HCT116 (cell line): ENCODE measurements around the gene IL17RA. TPM values are rescaled to one million over a fixed set of nuclear protein-coding genes. Genes with fewer than 3 reads are reported as not detected.

Experiments used
- ATAC-seq: fragments of 200-7000 bp; cut with Tn5 transposase; 2 replicates; pipeline ENCODE4 v1.9.1; 2020; ENCODE audit warnings: mild to moderate bottlenecking, moderate library complexity
- BruUV-seq: library from RNA; stranded (reverse); fragments of 400-500 nt; replicated peaks from 2 replicates; lab custom pipeline; 2021; lab: Mats Ljungman, UMichigan
- CTCF ChIA-PET: fragments of 300-600 bp; sonication (Branson Sonifier 250); formaldehyde crosslinking; loops from one replicate; lab custom pipeline; 2021; ENCODE audit warnings: antibody characterized with exemption; lab: Charles Lee
- POLR2A ChIA-PET: fragments of 300-600, 350-600 bp; sonication (Branson Sonifier 250); formaldehyde crosslinking; loops from one replicate; lab custom pipeline; 2021; ENCODE audit warnings: antibody characterized with exemption; lab: Charles Lee
- RAD21 ChIA-PET, 2 experiments: fragments of 300-600 bp; sonication (Branson Sonifier 250); formaldehyde crosslinking; loops; one replicate each; lab custom pipeline; 2023; ENCODE audit warnings: low total read pairs in 2 of 2; ENCODE audit not compliant: uncharacterized antibody in 2 of 2, unreplicated experiment in 2 of 2, low non-redundant PET in 1 of 2; lab: Charles Lee
- DNase-seq: peaks from one replicate; pipeline ENCODE4 v3.0.0-alpha.2; 2010; ENCODE audit warnings: low read depth, low spot score
- H2AFZ ChIP-seq: fragments of 200-600 bp; shearing (Covaris generic), sonication (generic); 2 replicates; pipeline ENCODE4 v1.6.1; 2017; ENCODE audit warnings: low read depth, mixed run types, mixed read lengths, antibody characterized with exemption, low read length; ENCODE audit not compliant: poor library complexity, severe bottlenecking
- H3K27ac ChIP-seq: 2 replicates; pipeline ENCODE4 v1.5.1; 2012; ENCODE audit warnings: low read depth, low read length
- H3K27me3 ChIP-seq: fragments of 200-600 bp; sonication (generic); 2 replicates; pipeline ENCODE4 v1.6.1; 2016; ENCODE audit warnings: mixed run types, low read length, mixed read lengths; ENCODE audit not compliant: insufficient read depth
- H3K36me3 ChIP-seq, 2 experiments: fragments of 200-500 bp in 1 of 2; fragments of 200-600 bp in 1 of 2; sonication (Bioruptor generic) in 1 of 2; sonication (generic) in 1 of 2; 2 replicates each; pipeline versions ENCODE4 v1.5.1 to v1.6.1; 2014 to 2016; ENCODE audit warnings: low read length in 2 of 2, inconsistent platforms in 1 of 2, mixed read lengths in 1 of 2, mixed run types in 1 of 2; ENCODE audit not compliant: insufficient read depth in 2 of 2, control insufficient read depth in 1 of 2
- H3K4me1 ChIP-seq, 2 experiments: fragments of 200-600 bp in 1 of 2; sonication (generic) in 1 of 2; 2 replicates each; pipeline versions ENCODE4 v1.5.1 to v1.6.1; 2012 to 2017; ENCODE audit warnings: low read length in 2 of 2, inconsistent platforms in 1 of 2, mild to moderate bottlenecking in 1 of 2, mixed read lengths in 1 of 2, mixed run types in 1 of 2, moderate library complexity in 1 of 2; ENCODE audit not compliant: insufficient read depth in 2 of 2, control insufficient read depth in 1 of 2
- H3K4me2 ChIP-seq: fragments of 200-600 bp; sonication (generic); 2 replicates; pipeline ENCODE4 v1.6.1; 2017; ENCODE audit warnings: mixed run types, low read length, mixed read lengths
- H3K4me3 ChIP-seq, 2 experiments: fragments of 200-600 bp in 1 of 2; sonication (generic) in 1 of 2; replicated peaks in 1 of 2; 2 replicates each; pipeline ENCODE4 v1.5.1; 2011 to 2016; ENCODE audit warnings: low read length in 2 of 2, control low read depth in 1 of 2, low read depth in 1 of 2, mild to moderate bottlenecking in 1 of 2, mixed read lengths in 1 of 2, mixed run types in 1 of 2
- H3K79me2 ChIP-seq: fragments of 200-600 bp; sonication (generic); 2 replicates; pipeline ENCODE4 v1.6.1; 2017; ENCODE audit warnings: mild to moderate bottlenecking, mixed run types, low read length, moderate library complexity, mixed read lengths; ENCODE audit not compliant: insufficient read depth
- H3K9ac ChIP-seq: fragments of 200-600 bp; sonication (generic); 2 replicates; pipeline ENCODE4 v1.6.1; 2016; ENCODE audit warnings: low read length, mixed read lengths
- H3K9me2 ChIP-seq: fragments of 200-600 bp; sonication (generic), shearing (Covaris generic); 2 replicates; pipeline ENCODE4 v1.6.1; 2017; ENCODE audit warnings: mixed run types, mild to moderate bottlenecking, moderate library complexity; ENCODE audit not compliant: insufficient read depth
- H3K9me3 ChIP-seq, 2 experiments: fragments of 200-500 bp in 1 of 2; fragments of 200-600 bp in 1 of 2; sonication (Bioruptor generic) in 1 of 2; sonication (generic) in 1 of 2; 2 replicates each; pipeline ENCODE4 v1.6.1; 2014 to 2017; ENCODE audit warnings: low read length in 2 of 2, mixed read lengths in 2 of 2, inconsistent platforms in 1 of 2, low read depth in 1 of 2, mild to moderate bottlenecking in 1 of 2, mixed run types in 1 of 2, moderate library complexity in 1 of 2; ENCODE audit not compliant: control insufficient read depth in 1 of 2, insufficient read depth in 1 of 2
- H4K20me1 ChIP-seq: fragments of 200-600 bp; sonication (generic), shearing (Covaris generic); 2 replicates; pipeline ENCODE4 v1.6.1; 2017; ENCODE audit warnings: mixed run types, mild to moderate bottlenecking, moderate library complexity; ENCODE audit not compliant: insufficient read depth
- CBX3 ChIP-seq: IDR thresholded peaks from 2 replicates; pipeline ENCODE4 v1.6.1; 2012; ENCODE audit warnings: low read depth
- EZH2phosphoT487 ChIP-seq: fragments of 200-600 bp; IDR thresholded peaks from 2 replicates; pipeline ENCODE4 v1.6.1; 2018; ENCODE audit warnings: antibody characterized with exemption, borderline replicate concordance
- FOSL1 ChIP-seq: IDR thresholded peaks from 2 replicates; pipeline ENCODE4 v1.6.1; 2012; ENCODE audit warnings: low read depth
- JUND ChIP-seq: IDR thresholded peaks from 2 replicates; pipeline ENCODE4 v1.6.1; 2012
- RAD21 ChIP-seq: IDR thresholded peaks from 2 replicates; pipeline ENCODE4 v1.6.1; 2012; ENCODE audit warnings: low read depth, mild to moderate bottlenecking
- ZFX ChIP-seq: fragments of 450-650 bp; IDR thresholded peaks from 2 replicates; pipeline ENCODE4 v1.6.1; 2017
- intact Hi-C: fragments of 100-400 bp; cut with micrococcal nuclease; formaldehyde crosslinking; loops from 2 replicates; pipeline ENCODE4 v1.10.0; 2022
- total RNA-seq: library from RNA; stranded (reverse); gene quantifications from one replicate; pipeline ENCODE4 v1.2.1, GENCODE V29; 2021; ENCODE audit not compliant: unreplicated experiment
- TF ChIP-seq, protein P1 (sequence below): IDR thresholded peaks from 2 replicates; pipeline ENCODE4 v1.6.1; 2012

IL17RA gene
- total RNA-seq, 1 experiment from 2014 or later: 17.3 TPM

DNA sequence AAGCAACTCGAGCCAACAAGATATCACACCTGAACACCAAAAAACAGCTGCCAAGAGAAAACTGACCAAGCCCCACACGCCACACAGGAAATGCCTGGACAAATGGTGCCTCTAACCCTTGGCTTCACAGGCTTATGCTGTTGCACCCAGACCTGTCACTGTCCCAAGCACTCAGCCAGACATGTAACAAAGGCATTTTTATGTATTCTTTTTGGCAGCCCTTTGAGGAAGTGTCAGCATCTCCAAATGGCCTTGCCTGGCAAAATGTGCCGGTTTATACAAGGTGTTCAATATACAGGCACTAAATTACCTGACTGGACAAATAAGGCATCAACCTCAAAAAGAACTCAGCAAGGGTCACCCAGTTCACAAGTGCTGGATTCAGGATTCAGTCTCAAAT lies 68.2 kb downstream of the IL17RA start:
- H3K79me2 ChIP-seq: peaks cover 97% of the 10 kb centered on the region
- peaks cover 6 to 22% of the 10 kb centered on the region in 2 experiments; a peak in 3 of 4 replicates for H3K36me3 ChIP-seq
- H3K27me3 ChIP-seq: no peaks in the 10 kb centered on the region
- intact Hi-C loops: loop anchor here (5.0 kb wide), 2 partner anchors 56 to 71 kb away; partner anchors contain the start of gene IL17RA
- no peak for DNase-seq
- no peak for TF ChIP-seq CBX3
- no peak for TF ChIP-seq FOSL1
- no peak for TF ChIP-seq JUND
- TF ChIP-seq ZFX: no peak
- TF ChIP-seq EZH2phosphoT487: no peak
- TF ChIP-seq, protein P1, sequence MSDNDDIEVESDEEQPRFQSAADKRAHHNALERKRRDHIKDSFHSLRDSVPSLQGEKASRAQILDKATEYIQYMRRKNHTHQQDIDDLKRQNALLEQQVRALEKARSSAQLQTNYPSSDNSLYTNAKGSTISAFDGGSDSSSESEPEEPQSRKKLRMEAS: no peak
- TF ChIP-seq, all 23 proteins: peak for 0
- RAD21 ChIA-PET: no interaction called here
- H3K9me2 ChIP-seq: no peaks in the 10 kb centered on the region
- H3K27ac ChIP-seq: no peak overlapping the region
- no peak overlapping the region for H3K9ac ChIP-seq
- peaks cover 7% of the 10 kb centered on the region; the same call in 1 of the 2 replicates for H4K20me1 ChIP-seq
- CTCF ChIA-PET: no interaction called here
- H3K4me3 ChIP-seq: no peak overlapping the region
- POLR2A ChIA-PET: no interaction called here
- no peaks in the 10 kb centered on the region for H3K9me3 ChIP-seq
- no TSS peak for BruUV-seq
- H2AFZ ChIP-seq: no peak overlapping the region
- H3K4me1 ChIP-seq: peaks cover 10 to 21% of the 10 kb centered on the region in 2 experiments
- ATAC-seq: no peak
- no peak overlapping the region for H3K4me2 ChIP-seq

DNA sequence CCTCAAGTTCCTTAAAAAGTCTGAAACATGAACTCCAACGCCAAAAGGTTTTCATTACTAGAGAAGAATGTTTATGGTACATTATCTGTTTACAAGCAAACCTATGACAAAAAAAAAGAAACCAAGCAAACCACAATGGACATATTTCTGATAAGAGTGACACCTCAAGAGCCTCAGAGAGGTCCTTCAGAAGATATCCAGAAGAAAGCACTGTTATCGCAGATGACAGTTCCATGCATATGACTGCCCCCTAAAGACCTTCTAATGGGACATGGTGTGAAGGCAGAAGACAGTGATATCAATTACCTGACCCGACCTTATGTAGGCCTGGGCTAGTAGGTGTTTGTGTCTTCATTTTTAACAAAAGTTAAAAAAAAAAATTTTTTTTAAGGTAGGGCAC lies 71.1 kb downstream of the IL17RA start:
- Histone ChIP-seq H3K9ac (no peak overlapping the region), H2AFZ (no peak overlapping the region), H3K4me1 (peaks cover 16 to 37% of the 10 kb centered on the region in 2 experiments), H4K20me1 (peaks cover 5% of the 10 kb centered on the region; the same call in 1 of the 2 replicates), H3K9me3 (no peaks in the 10 kb centered on the region), H3K36me3 (peaks cover 2 to 8% of the 10 kb centered on the region in 2 experiments; a peak in 1 of 4 replicates), H3K79me2 (peaks cover 79% of the 10 kb centered on the region), H3K9me2 (no peaks in the 10 kb centered on the region), H3K27me3 (no peaks in the 10 kb centered on the region), H3K4me2 (no peak overlapping the region), H3K4me3 (no peak overlapping the region), H3K27ac (no peak overlapping the region)
- DNase-seq: no peak
- no peak for TF ChIP-seq RAD21
- no peak for ATAC-seq
- RAD21 ChIA-PET: no interaction called here
- POLR2A ChIA-PET: interaction anchor here (2.3 kb wide), 1 partner anchor 15 kb away, joined by 7 read pairs; no protein-coding TSS in a partner anchor
- CTCF ChIA-PET: interaction anchor here (11.1 kb wide), 1 partner anchor 17 kb away, joined by 125 read pairs; no protein-coding TSS in a partner anchor
- intact Hi-C loops: loop anchor here (5.0 kb wide), 1 partner anchor 346 kb away; no protein-coding TSS in a partner anchor
- no TSS peak for BruUV-seq
